CD4-positive, alpha-beta T cell treated with Interleukin-6 for 4 hours (primary cell): ENCODE measurements around the gene PTPRO.

Experiments
- DNase-seq: peaks from one replicate; pipeline ENCODE4 v3.0.0-alpha.2; 2020; ENCODE audit warnings: mixed read lengths

PTPRO gene

GRCh38 chr12:15322164-15323061 is at the start of gene PTPRO:
Gene PTPRO, plus strand, starts transcription at chr12:15322508.
- DNase-seq: no peak

- DNase-seq: no peak
Measured at GRCh38 chr12:15273896-15274295, 48.4 kb upstream of the PTPRO start.

DNA sequence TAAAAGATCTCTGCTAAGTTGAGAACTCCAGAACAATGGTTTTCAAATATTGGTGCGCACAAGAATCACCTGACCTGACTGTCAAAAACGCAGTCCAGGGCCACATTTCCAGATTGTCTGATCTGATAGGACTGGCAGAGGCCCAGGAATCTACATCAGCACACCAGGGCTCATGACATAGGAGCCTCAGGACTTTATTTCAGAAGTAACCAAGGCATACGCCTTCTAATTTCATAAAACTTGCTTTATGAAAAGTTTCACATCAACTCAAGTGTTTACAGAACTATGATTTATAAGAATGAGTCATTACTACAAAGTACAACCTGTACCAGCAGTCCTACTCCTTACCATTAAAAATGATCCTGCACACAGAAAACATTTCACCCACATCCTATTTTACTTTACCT is 47.7 kb upstream of the PTPRO start:
- no peak for DNase-seq

DNA sequence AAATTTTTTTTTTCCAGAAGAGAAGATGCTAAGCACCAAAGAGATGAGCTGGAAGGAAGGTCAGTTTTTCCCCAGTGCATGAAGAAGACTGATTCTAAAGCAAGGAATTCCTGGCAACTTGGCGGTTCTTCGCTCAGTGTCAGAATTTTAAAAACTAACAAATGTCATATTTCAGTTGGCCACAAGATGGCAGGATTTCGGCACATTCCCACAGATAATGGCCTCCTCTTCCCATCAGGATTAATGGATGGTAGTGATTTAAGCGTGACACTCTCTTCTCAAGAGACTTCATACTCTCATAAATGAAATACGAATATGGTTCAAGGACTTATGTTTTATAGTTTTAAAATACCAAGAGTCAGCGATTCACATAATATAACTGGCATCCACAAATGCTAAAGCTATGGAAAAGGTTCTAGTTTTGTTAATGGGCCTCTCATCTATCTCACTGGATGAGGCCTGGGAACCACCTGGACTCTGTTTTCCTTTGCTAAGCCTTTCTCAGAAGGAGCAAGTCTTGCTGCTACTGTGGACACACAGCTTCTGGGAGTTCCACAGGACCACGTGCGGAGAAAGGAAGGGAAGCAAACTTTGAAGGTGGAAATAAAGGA is 46.1 kb upstream of the PTPRO start:
- no peak for DNase-seq

- DNase-seq: peak; percentile 2
Measured at GRCh38 chr12:15278816-15279658, 43.3 kb upstream of the PTPRO start.

- DNase-seq: no peak
Measured at GRCh38 chr12:15280930-15281329, 41.4 kb upstream of the PTPRO start.

DNA sequence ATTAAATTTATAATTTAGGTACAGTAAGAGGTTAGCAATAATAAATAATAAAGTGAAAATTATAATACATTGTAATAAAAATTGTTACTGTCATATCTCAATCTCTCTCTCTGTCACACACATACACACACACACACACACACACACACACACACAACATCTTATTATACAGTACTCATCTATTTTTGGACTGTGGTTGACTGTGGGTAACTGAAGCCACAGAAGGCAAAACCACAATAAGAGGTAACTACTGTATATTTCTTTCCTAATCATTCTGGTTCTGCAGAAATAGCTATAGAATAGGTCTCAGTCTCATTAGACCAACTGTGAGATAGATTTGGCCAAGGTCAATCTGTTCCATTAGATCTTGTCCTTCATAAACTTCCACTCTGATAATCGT is 33.1 kb upstream of the PTPRO start:
- DNase-seq: no peak

- DNase-seq: no peak
Measured at GRCh38 chr12:15293731-15294130, 28.6 kb upstream of the PTPRO start.

- DNase-seq: no peak
Measured at GRCh38 chr12:15299947-15300346, 22.4 kb upstream of the PTPRO start.

DNA sequence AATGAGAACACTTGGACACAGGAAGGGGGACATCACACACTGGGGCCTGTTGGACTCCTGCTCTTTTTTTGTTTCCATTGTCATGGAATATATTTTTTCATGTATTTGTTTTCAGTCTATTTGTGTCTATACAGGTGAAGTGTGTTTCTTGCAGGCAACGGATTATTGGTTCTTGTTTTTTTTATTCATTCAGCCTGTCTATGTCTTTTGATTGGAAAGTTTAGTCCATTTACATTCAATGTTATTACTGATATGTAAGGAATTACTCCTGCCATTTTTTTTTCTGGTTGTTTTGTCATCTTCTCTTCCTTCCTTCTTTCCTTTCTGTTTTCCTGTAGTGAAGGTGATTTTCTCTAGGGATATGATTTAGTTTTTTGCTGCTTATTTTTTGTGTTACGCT is 18.0 kb upstream of the PTPRO start:
- DNase-seq: no peak

GRCh38 chr12:15306605-15307004 is 15.7 kb upstream of the PTPRO start:
- DNase-seq: no peak

DNA sequence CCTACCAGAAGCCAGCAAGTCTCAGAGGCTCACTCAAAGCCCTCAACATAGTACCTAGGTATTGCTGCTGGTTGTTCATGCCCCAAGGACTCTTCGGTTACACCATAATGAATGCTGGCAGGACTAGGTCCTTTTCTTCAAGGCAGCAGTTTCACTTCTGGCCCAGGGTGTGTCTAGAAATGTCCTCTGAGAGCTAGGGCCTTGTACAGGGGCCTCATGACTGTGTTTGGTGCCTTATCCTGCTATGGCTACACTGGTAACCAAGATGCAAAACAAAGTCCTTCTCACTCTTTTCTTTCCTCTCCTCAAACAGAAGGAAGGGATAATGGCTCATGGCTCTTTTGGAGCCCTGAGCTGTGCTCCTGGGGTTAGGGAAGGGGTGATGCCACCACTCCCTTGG is 15.2 kb upstream of the PTPRO start:
- DNase-seq: no peak

GRCh38 chr12:15318841-15319240 is 3.5 kb upstream of the PTPRO start:
- no peak for DNase-seq

- no peak for DNase-seq
Measured at GRCh38 chr12:15320881-15321280, 1.4 kb upstream of the PTPRO start.

- DNase-seq: no peak
Measured at GRCh38 chr12:15323480-15323879, 1.2 kb downstream of the PTPRO start.

DNA sequence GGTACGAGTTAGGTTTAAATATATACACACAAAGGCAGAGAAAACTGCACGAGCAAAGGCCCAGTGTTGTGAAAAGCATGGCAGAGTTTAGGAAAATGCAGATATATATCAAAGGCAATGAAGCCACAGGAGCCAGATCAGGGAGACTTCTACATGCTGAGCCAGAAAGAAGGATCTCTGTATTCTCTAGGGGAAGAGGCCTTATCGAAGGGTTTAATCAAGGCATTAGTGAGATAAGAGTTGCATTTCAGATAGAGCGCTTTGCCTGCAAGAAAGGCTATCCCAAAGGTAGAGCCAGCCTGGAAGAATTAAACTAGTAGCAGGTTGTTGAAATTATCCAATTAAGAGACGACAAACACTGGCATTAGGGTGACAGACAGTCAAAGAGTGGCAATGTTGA is 7.6 kb downstream of the PTPRO start:
- no peak for DNase-seq

DNA sequence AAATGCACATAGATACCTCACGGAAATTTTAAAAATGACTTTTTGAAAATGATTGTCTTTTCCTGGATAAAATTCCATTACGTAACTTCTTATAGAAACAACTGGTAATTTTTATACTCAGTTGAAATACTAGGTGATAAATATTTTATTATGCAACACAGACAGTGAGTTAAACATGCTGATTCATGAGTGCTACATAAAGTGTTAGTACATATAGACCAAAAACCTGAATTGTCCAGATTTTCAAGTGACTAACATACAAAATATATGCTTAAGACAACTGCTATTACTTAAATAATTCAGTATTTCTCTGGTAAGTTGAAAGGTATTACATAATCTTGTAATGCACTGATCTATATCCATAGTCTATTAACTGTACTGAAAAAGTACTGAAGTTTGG is 11.9 kb downstream of the PTPRO start:
- DNase-seq: no peak

GRCh38 chr12:15335959-15336358 is 13.7 kb downstream of the PTPRO start:
- DNase-seq: no peak

GRCh38 chr12:15336768-15337553 is 14.7 kb downstream of the PTPRO start:
- DNase-seq: no peak

GRCh38 chr12:15341371-15341770 is 19.1 kb downstream of the PTPRO start:
- DNase-seq: no peak

DNA sequence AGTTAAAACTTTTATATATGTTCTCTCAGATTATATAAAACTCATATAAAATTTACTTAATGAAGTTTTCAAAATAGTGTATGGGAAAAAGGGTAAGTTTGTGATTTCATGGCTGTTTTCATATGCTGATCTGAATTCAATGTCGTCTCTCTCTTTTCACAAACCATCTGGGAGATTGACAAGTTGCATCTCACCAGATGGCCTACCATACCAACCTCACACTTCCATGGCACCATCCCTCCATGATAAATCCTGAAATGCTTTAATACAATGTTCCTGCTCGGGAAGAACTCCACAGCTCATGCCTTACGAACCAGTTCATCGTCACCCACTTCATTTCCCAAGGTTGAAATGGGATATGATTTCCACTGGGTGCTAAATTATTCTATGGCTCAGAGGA is 22.3 kb downstream of the PTPRO start:
- DNase-seq: no peak

- DNase-seq: no peak
Measured at GRCh38 chr12:15346488-15346887, 24.2 kb downstream of the PTPRO start.

GRCh38 chr12:15350643-15351042 is 28.3 kb downstream of the PTPRO start:
- DNase-seq: no peak
